Glutamatergic neuron (in vitro differentiated cells): ENCODE results near the gene MUC5AC. TPM values are rescaled to one million over a fixed set of nuclear protein-coding genes. Genes with fewer than 3 reads are reported as not detected.
A peak's percentile ranks its signal among the peaks of the same experiment; 100 is the strongest.

Experiments used
- DNase-seq: peaks from one replicate; pipeline ENCODE4 v3.0.0; 2022
- H3K27ac Mint-ChIP-seq: one replicate; pipeline ENCODE4 v1.8.0; 2020; ENCODE audit warnings: mild to moderate bottlenecking, mixed read lengths, inconsistent platforms; ENCODE audit not compliant: unreplicated experiment
- H3K27me3 Mint-ChIP-seq: one replicate; pipeline ENCODE4 v1.8.0; 2020; ENCODE audit warnings: mild to moderate bottlenecking, moderate library complexity, mixed read lengths, inconsistent platforms; ENCODE audit not compliant: unreplicated experiment
- H3K36me3 Mint-ChIP-seq: one replicate; pipeline ENCODE4 v1.8.0; 2020; ENCODE audit warnings: mild to moderate bottlenecking, mixed read lengths, inconsistent platforms; ENCODE audit not compliant: unreplicated experiment
- H3K4me1 Mint-ChIP-seq: one replicate; pipeline ENCODE4 v1.8.0; 2020; ENCODE audit warnings: mild to moderate bottlenecking, low read depth, mixed read lengths, inconsistent platforms; ENCODE audit not compliant: unreplicated experiment
- H3K4me3 Mint-ChIP-seq: one replicate; pipeline ENCODE4 v1.8.0; 2020; ENCODE audit warnings: mild to moderate bottlenecking, mixed read lengths, inconsistent platforms; ENCODE audit not compliant: unreplicated experiment
- H3K9me3 Mint-ChIP-seq: one replicate; pipeline ENCODE4 v1.8.0; 2020; ENCODE audit warnings: mild to moderate bottlenecking, moderate library complexity, mixed read lengths, inconsistent platforms; ENCODE audit not compliant: unreplicated experiment
- total RNA-seq: library from RNA; stranded (reverse); fragmentation: NEBNext Ultra II Directional; extraction: Animal tissue kit (Norgen Biotek cat#: 25700); gene quantifications from one replicate; pipeline ENCODE4 v1.2.1, GENCODE V29; 2021; ENCODE audit not compliant: unreplicated experiment
- TF ChIP-seq, protein P1 (sequence below): fragments of 200-600 bp; sonication (generic); IDR thresholded peaks from one replicate; pipeline ENCODE4 v1.5.0; 2021; ENCODE audit not compliant: partially characterized antibody, unreplicated experiment

The MUC5AC gene
- total RNA-seq, 1 donor from 2014 or later: not detected

DNA sequence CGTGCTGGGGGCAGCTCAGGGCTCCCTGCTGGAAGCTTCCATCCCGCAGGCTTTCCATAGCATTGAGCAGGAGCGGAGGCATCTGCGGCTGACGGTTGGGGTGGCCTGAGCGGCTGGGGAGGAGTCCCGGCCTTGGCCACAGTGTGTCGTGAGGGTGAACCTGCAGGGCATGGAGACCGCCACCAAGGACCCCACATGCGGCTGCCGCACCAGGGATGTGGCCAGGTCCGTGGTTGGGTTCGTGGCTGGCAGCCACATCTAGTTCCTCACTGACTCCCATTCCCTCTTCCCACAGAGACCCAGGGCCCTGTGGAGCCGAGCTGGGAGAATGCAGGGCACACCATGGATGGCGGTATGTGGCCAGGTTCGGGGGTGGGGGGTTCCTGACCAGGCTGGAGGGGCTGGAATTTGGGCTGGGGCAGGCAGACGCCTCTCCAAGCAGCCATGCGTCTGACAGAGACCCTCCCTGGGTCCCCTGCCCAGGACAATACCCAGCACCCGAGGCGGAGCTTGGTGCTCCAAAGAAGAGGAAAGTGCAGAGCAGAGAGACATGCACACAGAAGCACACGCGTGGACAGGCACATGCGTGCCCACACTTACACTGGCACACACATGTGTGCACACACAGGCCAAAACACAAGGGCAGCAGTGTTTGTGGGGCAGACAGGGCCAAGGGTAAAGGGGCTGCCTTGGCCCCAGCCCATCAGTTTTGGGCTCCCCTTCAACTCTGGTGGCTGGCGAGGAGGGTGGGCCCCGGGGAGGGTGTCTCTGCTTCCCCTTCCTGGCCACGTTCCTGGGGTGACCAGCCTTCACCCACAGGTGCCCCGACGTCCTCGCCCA, 67.9 kb downstream of the MUC5AC start:
- Mint-ChIP-seq H3K4me3 (no peak overlapping the region), H3K4me1 (peaks cover 1% of the 10 kb centered on the region), H3K9me3 (peaks cover 1% of the 10 kb centered on the region), H3K36me3 (no peaks in the 10 kb centered on the region), H3K27me3 (peaks cover 2% of the 10 kb centered on the region), H3K27ac (no peak overlapping the region)
- DNase-seq: peak; percentile 22
- TF ChIP-seq, protein P1, sequence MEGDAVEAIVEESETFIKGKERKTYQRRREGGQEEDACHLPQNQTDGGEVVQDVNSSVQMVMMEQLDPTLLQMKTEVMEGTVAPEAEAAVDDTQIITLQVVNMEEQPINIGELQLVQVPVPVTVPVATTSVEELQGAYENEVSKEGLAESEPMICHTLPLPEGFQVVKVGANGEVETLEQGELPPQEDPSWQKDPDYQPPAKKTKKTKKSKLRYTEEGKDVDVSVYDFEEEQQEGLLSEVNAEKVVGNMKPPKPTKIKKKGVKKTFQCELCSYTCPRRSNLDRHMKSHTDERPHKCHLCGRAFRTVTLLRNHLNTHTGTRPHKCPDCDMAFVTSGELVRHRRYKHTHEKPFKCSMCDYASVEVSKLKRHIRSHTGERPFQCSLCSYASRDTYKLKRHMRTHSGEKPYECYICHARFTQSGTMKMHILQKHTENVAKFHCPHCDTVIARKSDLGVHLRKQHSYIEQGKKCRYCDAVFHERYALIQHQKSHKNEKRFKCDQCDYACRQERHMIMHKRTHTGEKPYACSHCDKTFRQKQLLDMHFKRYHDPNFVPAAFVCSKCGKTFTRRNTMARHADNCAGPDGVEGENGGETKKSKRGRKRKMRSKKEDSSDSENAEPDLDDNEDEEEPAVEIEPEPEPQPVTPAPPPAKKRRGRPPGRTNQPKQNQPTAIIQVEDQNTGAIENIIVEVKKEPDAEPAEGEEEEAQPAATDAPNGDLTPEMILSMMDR: no peak

DNA sequence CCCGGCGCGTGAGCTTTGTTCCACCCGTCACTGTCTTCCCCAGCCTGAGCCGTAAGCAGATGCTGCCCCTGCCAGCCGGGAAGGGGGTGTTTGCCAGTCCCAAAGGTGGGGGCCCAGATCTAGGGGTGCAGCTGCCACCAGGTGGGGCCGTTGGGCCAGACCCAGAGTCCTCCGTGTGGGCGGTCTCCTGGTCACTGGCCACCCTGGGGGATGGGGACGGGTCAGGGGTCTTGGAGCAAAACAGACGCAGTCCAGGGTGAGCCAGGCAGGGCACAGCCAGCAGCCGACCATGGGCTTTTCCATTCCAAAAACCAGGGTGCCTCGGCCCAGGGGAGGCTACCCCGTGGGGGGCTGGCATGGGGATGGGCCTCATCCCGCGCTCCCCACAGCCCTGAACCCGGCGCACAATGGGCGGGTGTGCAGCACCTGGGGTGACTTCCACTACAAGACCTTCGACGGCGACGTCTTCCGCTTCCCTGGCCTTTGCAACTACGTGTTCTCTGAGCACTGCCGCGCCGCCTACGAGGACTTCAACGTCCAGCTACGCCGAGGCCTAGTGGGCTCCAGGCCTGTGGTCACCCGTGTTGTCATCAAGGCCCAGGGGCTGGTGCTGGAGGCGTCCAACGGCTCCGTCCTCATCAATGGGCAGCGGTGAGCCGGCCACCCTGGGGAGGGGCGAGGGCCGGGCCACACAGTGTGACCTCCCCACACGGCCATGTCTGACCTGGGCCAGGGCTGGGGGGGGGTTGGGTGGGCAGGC, 68.7 kb downstream of the MUC5AC start:
- Mint-ChIP-seq H3K4me3 (no peak overlapping the region), H3K27me3 (peaks cover 2% of the 10 kb centered on the region), H3K36me3 (no peaks in the 10 kb centered on the region), H3K4me1 (peaks cover 1% of the 10 kb centered on the region), H3K9me3 (peaks cover 1% of the 10 kb centered on the region), H3K27ac (no peak overlapping the region)
- TF ChIP-seq, protein P1: no peak
- peak; percentile 24 for DNase-seq

DNA sequence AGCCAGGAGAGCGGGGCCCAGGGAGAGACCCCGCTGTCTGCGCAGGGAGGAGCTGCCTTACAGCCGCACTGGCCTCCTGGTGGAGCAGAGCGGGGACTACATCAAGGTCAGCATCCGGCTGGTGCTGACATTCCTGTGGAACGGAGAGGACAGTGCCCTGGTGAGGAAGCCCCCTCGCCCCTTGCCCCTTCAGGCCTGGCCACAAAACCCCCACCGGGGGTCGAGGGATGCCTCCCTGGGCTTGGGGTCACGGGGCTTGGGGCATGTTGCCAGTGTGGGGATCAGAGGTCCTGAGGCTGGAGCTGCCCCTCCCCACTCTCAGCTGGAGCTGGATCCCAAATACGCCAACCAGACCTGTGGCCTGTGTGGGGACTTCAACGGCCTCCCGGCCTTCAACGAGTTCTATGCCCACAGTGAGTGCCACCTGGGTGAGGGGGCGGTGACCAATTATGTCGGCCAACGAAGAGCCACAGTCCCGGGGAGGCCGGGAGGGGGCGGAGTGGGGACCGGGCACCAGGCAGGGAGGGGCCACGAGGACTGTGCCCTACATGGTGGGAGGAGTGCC, 69.3 kb downstream of the MUC5AC start:
- H3K36me3 Mint-ChIP-seq: no peaks in the 10 kb centered on the region
- no peak overlapping the region for H3K27ac Mint-ChIP-seq
- no peaks in the 10 kb centered on the region for H3K9me3 Mint-ChIP-seq
- TF ChIP-seq, protein P1: peak; percentile 68
- H3K4me1 Mint-ChIP-seq: no peaks in the 10 kb centered on the region
- no peak overlapping the region for H3K4me3 Mint-ChIP-seq
- H3K27me3 Mint-ChIP-seq: no peaks in the 10 kb centered on the region
- peak; percentile 66 for DNase-seq

DNA sequence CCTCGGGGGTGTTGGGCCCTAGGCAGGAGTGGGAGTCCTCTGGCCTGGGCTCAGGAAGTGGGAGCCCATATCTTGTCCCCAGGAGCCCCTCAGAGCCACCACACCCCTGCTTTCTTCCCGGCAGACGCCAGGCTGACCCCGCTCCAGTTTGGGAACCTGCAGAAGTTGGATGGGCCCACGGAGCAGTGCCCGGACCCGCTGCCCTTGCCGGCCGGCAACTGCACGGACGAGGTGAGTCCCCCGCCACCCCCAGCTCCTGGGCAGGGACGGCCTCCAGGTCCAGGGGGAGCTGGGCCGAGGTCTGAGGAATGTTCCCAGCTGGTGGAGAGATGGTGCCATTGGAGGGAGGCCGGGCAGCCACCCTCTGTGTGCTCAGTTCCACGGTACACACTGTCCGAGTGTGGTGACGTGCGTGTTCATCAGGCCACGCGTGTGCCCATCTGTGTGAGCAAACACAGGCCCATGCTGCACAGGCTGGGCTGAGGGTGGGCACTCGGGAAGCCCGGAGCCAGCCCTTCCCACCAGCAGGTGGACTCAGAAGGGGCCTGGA, 69.9 kb downstream of the MUC5AC start:
- DNase-seq: peak; percentile 8
- Mint-ChIP-seq H3K4me3 (no peak overlapping the region), H3K36me3 (no peaks in the 10 kb centered on the region), H3K27ac (no peak overlapping the region), H3K27me3 (no peaks in the 10 kb centered on the region), H3K9me3 (no peaks in the 10 kb centered on the region), H3K4me1 (no peaks in the 10 kb centered on the region)
- TF ChIP-seq, protein P1: no peak
